Measurements from ENCODE around the gene ARID5B.

Gene ARID5B

GRCh38 chr10:61992059-61992460, 90.6 kb downstream of the ARID5B start:
- DNase-seq: no peak

GRCh38 chr10:61992671-61993668, 91.5 kb downstream of the ARID5B start:
- no peak for DNase-seq

GRCh38 chr10:61993711-61994401, 92.4 kb downstream of the ARID5B start:
- no peak for DNase-seq

- no peak for DNase-seq
Measured at GRCh38 chr10:61994405-61995219, 93.1 kb downstream of the ARID5B start.

- DNase-seq: no peak
Measured at GRCh38 chr10:61995220-61995503, 93.7 kb downstream of the ARID5B start.

GRCh38 chr10:61998937-61999336, 97.4 kb downstream of the ARID5B start:
- DNase-seq: no peak

GRCh38 chr10:62000037-62000603, 98.6 kb downstream of the ARID5B start:
- DNase-seq: no peak

GRCh38 chr10:62000726-62001125, 99.2 kb downstream of the ARID5B start:
- DNase-seq: no peak

GRCh38 chr10:62001898-62002297, 100.4 kb downstream of the ARID5B start:
- DNase-seq: no peak

GRCh38 chr10:62002753-62003152, 101.3 kb downstream of the ARID5B start:
- DNase-seq: no peak

- no peak for DNase-seq
Measured at GRCh38 chr10:62004042-62004441, 102.5 kb downstream of the ARID5B start.

- DNase-seq: no peak
Measured at GRCh38 chr10:62005281-62005680, 103.8 kb downstream of the ARID5B start.

GRCh38 chr10:62005687-62006086, 104.2 kb downstream of the ARID5B start:
- no peak for DNase-seq

GRCh38 chr10:62007145-62007544, 105.6 kb downstream of the ARID5B start:
- no peak for DNase-seq

GRCh38 chr10:62008196-62008595, 106.7 kb downstream of the ARID5B start:
- no peak for DNase-seq

- no peak for DNase-seq
Measured at GRCh38 chr10:62008946-62009345, 107.4 kb downstream of the ARID5B start.

GRCh38 chr10:62010366-62010765, 108.9 kb downstream of the ARID5B start:
- no peak for DNase-seq

- DNase-seq: no peak
Measured at GRCh38 chr10:62011558-62011957, 110.1 kb downstream of the ARID5B start.

GRCh38 chr10:62012318-62012717, 110.8 kb downstream of the ARID5B start:
- no peak for DNase-seq

GRCh38 chr10:62014510-62014909, 113.0 kb downstream of the ARID5B start:
- DNase-seq: no peak

- no peak for DNase-seq
Measured at GRCh38 chr10:62015994-62016393, 114.5 kb downstream of the ARID5B start.

- no peak for DNase-seq
Measured at GRCh38 chr10:62016623-62017490, 115.4 kb downstream of the ARID5B start.

Measured in T1000 (cell line).